ENCODE data around the gene CTTNBP2.

CTTNBP2 gene

DNA sequence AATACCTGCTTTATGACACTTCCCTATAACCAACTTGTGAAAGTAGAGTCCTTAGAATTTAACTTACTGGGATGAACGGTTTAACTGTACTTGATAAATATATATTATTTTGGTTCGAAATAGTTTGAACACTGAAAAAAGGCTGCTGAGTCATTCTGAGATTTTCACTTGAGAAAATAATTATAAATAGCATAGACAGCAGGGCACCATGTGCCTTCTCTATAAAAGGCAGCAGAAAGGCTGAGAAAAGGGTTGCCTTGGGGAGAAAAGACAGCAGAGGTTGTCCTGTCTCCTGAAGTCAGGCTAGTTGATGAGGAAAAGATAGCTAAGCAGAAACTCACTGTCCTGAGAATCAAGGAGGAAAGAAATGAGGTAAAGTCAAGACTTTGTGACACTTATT, 92.4 kb downstream of the CTTNBP2 start:
- DNase-seq = no peak

DNA sequence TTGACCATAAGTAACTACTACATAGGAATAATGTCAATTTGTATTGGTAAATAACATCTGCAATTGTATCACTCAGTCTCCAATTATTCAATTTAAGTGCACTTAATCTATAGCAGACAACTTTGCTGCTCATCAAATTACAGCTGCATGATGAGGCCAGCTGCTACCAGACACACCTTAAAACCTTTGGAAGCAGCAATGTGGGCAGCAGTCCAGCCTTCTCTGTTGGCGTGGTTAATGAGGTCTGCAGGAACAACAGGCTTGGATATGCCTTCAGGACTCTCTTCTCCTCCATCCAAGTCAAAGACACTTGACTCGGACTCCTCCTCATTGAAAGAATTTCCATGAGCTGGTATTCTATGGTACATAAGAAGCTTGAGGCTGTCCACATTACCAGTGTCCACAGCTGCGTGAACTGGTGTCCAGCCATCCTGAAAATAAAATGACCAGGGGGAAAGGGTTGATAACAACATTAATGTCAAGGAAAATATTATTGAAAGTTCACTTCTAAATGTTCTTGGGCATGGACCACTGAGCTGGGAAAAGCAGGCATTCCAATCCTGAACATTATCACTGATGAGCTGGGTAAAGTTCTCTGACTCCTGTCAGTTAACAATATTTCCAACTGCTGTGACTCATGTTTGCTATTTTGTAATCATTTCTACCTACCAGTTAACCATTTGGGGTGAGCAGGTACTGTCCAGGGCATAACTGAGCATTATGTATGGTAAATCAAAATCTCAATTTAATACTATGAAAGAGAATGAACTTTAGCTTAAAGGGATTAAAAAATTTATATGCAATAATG, 95.7 kb downstream of the CTTNBP2 start:
- DNase-seq = no peak

DNA sequence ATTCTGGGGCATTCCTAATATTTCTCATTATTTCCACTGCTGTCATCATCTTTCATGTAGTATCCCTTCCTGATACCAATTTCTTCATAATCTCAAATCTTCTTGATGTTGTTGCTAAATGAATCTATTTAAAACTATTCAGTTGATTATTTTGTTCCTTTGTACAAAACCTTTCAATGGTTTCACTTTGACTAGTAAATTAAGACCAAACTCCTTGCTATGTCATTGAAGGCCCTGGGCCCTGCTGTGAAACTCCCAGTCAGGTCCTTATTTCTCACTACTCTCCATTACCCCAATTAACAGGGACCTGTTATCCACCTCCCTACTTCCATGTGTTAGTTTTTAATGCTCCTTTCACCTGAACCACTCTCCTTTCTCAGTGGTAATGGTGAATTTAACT, 97.0 kb downstream of the CTTNBP2 start:
- DNase-seq = no peak

DNA sequence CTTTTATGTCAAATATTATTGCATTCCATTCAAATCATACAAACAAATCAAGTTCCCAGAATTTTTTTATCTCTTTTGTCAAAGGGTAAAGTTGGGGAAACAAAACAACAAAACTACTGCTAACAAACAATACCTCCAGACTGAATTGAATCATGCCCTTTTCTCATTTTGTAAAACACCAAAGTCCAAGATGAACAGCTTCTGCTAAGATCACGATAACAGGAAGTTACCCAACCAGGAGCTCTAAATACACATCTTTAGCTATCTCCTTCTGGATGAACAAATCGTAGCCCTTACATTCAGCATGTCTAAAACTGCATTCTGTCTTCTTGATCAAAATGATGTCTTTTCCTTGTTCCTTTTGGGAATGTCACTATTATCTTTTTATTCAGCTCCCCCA, 97.4 kb downstream of the CTTNBP2 start:
- no peak for DNase-seq

DNA sequence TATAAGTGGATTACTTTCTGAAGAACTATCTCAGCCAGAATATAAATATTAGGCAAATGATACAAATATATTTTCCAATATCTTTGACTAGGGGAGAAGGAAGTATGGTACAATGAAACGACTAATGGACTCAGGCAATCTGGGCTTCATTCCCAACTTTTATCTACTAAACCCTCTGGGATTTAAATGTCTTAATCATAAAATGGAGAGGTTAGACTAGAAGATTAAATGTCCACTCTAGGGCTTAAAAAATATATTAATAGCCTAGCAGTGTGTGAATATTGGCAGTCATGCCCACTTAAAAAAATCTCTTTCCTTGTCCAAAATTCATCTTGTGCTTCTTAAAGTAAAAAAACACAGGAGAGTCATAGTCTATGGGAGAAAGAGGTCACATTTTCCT, 98.3 kb downstream of the CTTNBP2 start:
- DNase-seq = no peak

DNA sequence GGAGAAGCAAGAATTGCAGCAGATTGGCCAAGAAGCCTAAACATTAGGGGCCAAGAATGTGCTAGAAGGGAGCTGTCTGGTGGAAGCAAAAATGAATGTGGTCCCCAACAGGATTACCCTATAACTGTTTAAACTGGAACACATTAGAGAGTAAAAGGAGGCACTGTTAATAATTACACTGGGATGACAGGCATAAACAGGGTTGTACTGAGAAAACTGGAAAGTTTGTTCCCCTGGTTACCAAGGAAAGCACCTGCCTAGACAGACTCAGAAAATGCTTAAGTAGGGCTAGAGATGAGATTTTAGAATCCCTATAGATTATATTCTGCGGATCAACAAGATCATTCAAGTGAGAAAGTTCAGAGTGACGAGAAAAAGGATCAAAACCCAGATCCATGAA, 100.8 kb downstream of the CTTNBP2 start:
- no peak for DNase-seq

DNA sequence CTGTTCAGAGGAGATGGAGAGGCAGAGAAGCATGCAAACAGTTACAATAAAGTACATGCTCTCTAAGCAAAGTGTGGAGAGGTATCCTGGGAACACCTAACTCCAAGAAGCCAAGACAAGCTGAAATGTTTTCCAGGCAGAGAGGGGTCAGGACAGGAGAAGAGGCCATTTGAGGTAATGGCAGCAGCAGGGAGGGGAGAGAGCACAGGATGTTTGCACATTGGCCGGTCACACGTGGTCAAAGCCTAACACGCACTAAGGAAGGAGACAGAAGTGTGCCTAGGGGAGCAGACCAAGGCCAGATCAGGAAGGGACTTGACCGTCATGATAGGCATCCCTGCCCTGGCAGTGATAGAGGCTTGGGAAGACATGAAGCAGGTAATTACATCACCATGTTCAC, 101.5 kb downstream of the CTTNBP2 start:
- DNase-seq = no peak

DNA sequence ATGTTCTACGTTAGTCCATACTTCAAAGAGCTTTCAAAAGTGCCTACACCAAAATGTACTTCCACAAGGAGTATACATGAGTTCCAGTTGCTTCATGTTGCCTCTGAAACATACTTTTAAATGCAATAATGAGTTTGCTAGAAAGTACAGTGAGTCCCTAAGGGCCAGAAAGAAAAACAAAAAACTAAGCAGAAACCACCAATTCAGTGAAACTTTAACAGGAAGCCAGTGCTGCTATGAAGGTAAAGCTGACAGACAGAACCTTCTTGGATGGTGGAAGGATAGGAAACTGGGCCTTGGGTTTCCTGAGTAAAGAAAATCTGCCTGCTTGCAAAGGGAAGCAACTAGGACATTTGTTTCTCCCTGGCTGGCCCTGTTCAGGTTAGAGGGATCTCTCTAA, 104.2 kb downstream of the CTTNBP2 start:
- DNase-seq = no peak

DNA sequence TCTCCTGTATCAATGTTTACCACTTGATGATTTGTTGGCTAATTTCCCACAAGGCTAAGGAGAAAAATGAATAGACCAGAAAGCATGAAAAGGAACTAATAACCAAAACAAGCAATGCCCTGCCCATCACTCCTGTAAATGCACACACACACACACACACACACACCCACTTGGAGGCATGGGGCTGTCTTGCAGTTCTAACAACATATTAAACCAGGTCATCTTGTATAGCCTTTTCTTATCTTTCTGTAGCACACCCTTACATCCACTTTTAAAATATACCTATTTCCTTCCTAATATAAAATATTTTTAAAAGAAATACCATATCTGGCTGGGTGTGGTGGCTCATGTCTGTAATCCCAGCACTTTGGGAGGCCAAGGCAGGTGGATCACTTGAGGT, 105.3 kb downstream of the CTTNBP2 start:
- DNase-seq = no peak

DNA sequence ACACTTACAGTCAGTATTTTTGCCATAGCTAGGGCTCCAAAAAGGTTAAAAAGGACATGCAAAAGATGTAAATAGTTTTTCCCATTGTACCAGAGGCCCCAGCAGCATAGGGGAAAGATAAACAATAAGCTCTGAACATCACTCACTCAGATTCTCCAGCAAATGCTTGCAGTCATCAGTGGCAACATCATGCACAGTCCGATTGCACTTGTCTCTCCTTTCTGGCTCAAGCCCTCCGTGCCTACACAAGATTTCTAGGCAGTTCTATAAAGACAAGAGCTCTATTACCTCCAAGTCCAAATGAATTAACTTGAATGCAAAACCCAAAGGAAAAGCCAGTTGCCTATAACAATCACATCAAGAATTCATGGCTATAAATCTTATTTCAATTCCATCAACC, 106.3 kb downstream of the CTTNBP2 start:
- DNase-seq = no peak

DNA sequence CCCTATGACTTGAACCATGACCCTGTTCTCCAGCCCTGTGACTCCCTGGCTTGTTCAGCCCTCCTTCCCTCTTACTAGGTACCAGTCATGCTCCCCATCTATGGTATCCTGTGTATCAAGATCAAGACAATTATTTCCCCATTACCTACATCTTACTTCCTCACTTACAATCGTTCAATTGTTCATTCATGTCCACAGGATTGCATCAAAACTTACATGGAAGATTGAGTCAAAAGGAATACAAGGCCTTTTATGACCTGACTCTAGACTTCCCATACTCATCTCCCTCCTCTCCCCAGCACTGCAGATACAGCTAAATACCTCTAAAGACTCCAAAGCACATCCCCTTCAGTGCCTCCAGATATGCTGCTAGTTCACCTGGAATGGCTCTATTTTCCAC, 109.2 kb downstream of the CTTNBP2 start:
- no peak for DNase-seq

DNA sequence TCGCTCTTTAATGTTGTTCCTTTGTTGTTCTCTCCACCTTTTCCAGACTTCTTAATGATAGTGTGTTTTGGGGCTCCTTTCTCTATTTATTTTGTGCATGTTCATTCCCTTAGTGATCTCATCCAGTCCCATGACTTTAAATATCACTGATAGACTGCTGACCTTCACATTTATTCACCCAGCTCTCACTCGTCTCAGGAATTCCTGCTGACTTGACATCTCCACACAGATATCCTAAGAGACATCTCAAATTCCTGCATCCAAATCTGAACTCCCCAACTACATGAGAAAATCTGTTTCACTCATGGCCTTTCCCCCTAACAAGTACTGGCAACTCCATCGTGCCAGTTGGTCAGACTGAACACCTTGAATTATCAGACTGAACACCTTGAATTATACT, 111.2 kb downstream of the CTTNBP2 start:
- no peak for DNase-seq

DNA sequence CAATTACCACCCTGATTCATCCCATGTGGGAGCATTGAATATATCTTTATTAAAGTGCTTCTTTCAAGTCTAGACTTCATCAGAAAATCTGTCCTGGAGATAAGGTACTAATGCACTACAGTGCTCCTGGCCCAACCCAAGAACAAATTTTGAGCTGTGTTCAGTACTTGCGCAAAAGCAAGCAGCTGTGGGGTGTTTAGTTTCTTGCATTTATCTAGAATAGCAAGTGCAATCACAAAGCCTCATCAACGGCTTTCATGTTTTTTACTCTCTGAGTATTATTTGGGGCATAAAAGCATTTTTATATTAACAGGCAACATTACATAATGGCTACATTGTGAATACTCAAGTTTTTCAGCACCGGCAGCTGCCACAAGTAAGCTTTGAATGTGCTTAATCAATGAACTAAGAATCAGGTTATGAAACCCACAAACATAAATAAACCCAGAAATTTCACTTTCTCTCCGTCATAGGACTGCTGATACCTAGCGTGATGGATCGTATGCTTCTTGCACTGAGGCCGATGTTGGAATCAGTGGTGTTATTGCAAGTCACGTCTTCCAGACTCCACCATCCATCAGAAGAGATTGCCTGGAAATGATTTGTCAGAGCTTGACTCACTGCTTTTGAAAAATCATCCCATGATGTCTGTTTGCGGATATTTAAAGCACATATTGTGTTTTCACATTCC, 113.1 kb downstream of the CTTNBP2 start:
- DNase-seq = no peak

DNA sequence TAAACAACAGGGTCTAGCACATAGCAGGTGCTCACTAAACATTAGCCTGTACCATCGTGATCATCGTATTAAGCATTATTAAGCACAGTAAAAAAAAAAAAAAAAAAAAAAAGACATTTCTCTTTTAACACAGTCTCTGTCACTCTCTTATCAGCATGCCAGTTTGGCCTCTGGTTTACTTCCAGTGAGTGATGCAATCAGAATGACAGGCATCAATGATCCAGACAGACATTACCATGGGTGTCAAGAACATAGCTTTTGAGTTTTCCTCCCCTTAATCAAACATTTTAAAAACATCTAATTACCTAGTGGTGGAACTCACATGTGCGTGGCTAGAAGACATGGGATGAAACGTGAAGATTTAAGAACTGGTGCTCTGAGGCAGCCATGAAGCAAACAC, 115.8 kb downstream of the CTTNBP2 start:
- DNase-seq = no peak

DNA sequence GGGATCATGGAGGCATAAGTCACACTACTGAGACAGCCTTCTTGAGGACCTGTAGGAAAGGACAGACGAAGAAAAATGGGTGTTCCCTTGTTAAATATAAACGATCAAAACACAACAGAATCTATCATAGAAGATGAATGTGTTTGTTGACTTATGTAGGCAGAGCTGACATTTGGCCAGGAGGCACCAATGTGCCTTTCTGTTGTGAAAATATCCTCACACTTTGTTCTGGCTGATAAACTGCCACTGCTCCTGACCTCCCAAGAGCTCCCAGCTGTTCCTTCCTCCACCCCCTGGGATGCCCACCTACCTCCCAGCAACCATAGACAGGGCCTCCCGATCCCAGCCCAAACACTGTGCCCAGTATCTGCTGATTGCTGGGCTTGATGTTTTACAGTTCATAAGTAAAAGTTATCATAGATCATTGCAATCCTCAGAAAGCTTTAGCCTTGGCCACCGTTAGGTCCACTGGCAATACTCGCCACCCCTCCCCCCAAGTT, 116.6 kb downstream of the CTTNBP2 start:
- no peak for DNase-seq

DNA sequence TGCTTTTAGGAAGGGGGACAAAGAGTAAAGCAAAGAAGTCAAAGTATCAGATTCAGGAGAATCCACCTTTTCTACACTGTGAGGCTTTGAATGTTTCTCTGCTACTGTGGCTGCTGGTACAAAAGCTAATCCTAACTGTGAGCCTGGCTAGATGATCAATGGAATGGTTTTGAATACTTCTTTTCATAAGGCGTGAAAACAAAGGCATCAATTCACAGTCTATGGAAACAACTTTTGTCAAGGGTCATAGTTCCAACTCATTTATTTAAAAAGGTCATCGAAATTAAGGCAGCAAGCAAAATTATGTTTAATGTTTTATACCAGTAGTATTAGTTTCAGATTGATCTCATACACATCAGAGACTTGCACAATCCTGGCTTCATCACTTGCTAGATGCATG, 118.1 kb downstream of the CTTNBP2 start:
- DNase-seq = no peak

DNA sequence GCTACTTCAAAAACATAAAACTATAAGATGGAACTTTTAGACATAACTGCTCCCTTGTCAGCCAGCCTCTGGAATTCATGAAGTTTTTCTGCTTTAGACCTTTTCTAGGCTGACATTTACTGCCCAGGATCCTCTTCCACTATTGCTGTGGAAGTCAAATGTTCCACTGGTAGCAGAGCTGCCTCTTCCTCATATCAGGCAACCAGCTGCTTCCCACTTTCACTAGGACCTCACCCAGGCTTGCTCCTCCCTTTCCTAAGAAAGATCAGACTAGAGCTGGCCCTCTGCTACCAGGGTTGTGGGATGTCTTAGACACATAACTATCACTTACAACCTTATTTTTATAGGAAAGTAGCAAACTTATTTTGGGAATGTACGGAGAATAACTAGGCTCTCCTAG, 121.5 kb downstream of the CTTNBP2 start:
- no peak for DNase-seq

DNA sequence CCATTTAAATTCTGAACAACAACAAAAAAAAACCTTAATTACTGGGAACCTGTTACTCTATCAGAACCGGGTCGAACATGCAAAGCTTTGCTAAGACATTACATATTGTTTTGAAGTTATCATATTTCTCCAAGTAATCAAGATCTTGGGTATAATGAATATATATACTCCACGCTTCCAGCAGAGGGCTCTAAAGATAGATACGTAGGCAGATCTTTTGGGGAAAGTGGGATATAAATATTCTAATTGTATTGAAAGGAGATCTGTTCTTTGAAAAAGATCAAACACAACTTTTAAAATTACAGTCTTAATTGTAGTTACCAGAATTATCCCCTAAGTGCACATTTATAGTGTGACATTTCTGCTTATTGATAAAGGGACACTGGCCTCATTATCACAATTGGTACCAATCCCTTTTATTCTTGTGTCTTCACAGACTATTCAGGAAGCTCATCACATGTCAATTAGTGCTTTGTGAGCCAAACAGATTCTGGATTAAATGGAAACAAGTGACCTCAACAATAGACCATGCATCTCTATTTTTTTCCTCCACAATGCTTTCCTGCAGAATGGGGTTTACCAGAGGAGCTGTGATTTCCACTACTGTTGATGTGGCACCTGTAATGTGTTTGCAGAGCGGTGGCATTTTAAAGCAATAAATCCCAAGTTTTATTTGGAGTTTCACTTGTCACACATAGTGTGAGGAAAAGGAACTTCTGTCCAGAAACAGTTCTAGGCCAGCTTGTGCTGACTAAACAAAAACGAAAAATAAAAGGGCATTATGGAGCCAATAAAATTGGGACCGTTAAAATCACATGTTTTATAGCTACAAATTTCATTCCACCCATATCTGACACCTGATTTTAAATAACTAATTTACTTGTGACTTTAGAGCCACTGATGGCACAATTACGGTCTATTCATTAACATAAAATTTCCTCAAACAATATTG, 122.4 kb downstream of the CTTNBP2 start:
- DNase-seq = peak; percentile 3

DNA sequence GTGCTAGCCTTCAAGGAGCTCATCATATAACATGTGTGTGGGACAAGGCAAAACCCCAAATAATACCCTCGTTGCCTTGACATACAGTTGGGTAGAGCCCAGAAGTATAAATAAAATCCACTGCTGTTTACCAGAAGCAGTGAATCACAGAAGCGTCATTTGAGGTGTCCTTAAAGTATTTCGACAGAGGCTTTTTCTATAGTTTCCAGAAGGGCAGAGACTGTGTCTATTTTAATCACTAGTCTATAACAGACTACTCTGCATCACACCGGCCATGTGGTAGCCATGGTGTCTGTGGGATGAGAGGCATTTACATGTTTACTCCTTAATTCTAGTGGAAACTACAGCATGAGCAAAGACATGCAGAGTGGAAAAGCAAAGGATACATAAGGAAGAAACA, 131.3 kb downstream of the CTTNBP2 start:
- no peak for DNase-seq

DNA sequence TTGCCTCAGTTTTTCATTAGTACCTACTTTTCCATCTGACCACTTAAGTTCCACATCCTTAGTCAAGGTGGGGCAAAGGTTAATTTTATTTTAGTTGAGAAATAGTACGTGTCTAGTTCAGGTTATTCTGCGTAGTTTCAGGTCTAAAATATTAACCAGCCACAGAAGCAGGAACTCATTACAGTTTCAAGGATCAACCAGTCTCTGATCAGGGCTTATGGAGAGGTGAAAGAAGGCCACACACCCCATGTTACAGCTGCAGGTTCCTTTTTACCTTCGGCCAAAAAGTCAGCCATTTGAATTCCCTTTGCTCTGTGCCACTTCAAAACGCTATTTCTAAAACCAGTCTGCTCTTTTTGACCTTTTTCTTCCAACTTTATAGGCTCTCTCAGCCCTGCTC, 134.2 kb downstream of the CTTNBP2 start:
- no peak for DNase-seq

DNA sequence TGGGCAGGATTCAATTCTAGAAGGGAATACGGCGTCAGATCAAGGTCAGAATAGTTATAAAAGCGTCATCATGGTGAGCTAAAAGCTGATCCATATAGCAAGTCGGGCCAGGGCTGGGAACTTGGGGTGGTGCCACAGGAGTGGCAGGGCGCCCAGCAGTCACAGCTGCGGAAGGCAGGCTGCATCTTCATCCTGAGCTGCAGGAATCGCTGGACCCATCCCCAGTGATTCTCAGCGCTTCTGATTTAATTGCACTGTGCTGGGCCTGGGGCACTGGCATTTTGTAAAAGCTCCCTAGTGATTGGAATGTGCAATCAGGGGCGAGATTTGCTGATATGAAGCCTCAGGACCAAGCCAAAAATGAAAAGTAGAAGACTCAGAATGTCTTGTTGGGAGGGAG, 135.3 kb downstream of the CTTNBP2 start:
- no peak for DNase-seq

DNA sequence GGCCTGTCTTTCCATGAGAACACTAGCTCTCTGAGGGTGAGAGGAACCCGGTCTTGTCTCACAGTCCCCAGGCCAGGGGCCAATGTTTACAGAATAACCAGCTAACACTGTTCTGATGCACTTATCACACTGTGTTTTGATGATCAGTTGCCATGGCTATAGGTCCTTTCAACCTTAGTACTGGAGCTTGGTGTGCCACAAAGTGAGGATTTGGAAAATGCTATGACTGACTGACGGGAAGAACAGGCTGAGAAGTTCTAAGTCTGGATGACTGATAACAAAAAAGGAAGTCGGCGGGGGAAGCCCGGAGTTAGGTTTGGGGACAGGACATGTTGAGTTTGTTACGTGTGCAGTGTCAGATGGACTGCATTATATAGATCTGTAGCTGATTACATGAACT, 141.8 kb downstream of the CTTNBP2 start:
- DNase-seq = no peak

DNA sequence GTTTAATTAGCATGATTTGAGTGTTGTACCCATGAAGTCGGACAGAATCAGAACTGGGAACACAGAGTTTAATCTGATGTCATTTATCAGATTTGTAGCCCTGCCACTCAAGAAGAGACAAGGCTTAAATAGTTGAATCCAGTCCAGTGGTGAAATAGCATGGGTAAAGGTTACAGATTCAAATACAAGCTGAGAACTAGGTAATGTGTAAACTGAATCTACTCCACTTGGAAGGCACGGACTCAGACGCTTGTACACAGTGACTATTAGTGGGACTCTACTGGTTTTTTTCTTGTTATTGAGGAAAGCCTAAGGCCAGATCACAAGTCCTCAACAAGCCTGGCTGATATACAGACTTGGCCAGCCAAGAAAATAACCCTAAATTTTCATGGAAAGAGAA, 142.9 kb downstream of the CTTNBP2 start:
- DNase-seq = no peak

All from NCI-H146 (cell line).